GM12891 (cell line): ENCODE data around the gene GMEB2.
A peak's percentile ranks its signal among the peaks of the same experiment; 100 is the strongest.

ENCODE experiments used
- DNase-seq: peaks from one replicate; pipeline ENCODE4 v3.0.0; 2011; ENCODE audit warnings: low spot score; ENCODE audit not compliant: insufficient read length
- FAIRE-seq: peaks from 2 replicates; lab custom pipeline; 2011; peaks lifted over from hg19 to GRCh38; lab: Jason Lieb, UNC
- PAX5 ChIP-seq: IDR thresholded peaks from 2 replicates; pipeline ENCODE4 v1.6.1; 2011; ENCODE audit warnings: low read length, moderate library complexity, mild to moderate bottlenecking; ENCODE audit not compliant: insufficient read depth, severe bottlenecking
- POLR2A ChIP-seq: IDR thresholded peaks from 2 replicates; pipeline ENCODE4 v1.6.1; 2011; ENCODE audit warnings: low read depth, low read length, control low read depth
- POLR2AphosphoS5 ChIP-seq: IDR thresholded peaks from 2 replicates; pipeline ENCODE4 v1.6.1; 2011; ENCODE audit warnings: low read depth, low read length, control low read depth
- POU2F2 ChIP-seq: IDR thresholded peaks from 2 replicates; pipeline ENCODE4 v1.6.1; 2011; ENCODE audit warnings: low read depth, mild to moderate bottlenecking, control low read depth, low read length, moderate library complexity
- SPI1 ChIP-seq: IDR thresholded peaks from 2 replicates; pipeline ENCODE4 v1.6.1; 2011; ENCODE audit warnings: low read depth, low read length, control low read depth
- TAF1 ChIP-seq: IDR thresholded peaks from 2 replicates; pipeline ENCODE4 v1.6.1; 2011; ENCODE audit warnings: low read depth, low read length, control low read depth

The GMEB2 gene

GRCh38 chr20:63627129-63627750 is 339 bp upstream of the GMEB2 start:
- FAIRE-seq = peak; percentile 89
- TF ChIP-seq POLR2AphosphoS5 (peak; percentile 85), POU2F2 (peak; percentile 53; the same call in 1 of the 2 replicates), POLR2A (no peak; the same call in 1 of the 2 replicates), SPI1 (no peak), TAF1 (peak; percentile 83), PAX5 (no peak)
- peak; percentile 95 for DNase-seq

- FAIRE-seq = peak; percentile 75
- no peak for DNase-seq
Observed at GRCh38 chr20:63625771-63626423, 1.0 kb downstream of the GMEB2 start.

GRCh38 chr20:63624486-63624885 is 2.4 kb downstream of the GMEB2 start:
- no peak for TF ChIP-seq POU2F2
- TF ChIP-seq POLR2A = no peak
- TF ChIP-seq PAX5 = no peak
- TF ChIP-seq TAF1 = no peak
- no peak for TF ChIP-seq SPI1
- no peak for TF ChIP-seq POLR2AphosphoS5
- no peak for DNase-seq
- no peak for FAIRE-seq

More at GRCh38 chr20:63625771-63626423, 1.0 kb downstream of the GMEB2 start:
- TF ChIP-seq POLR2A (peak; percentile 93), PAX5 (no peak), SPI1 (no peak), POU2F2 (peak; percentile 77), POLR2AphosphoS5 (peak; percentile 85), TAF1 (0 out of 2 replicates have a peak, but pooled peaks have one; percentile 19)

GRCh38 chr20:63622732-63623131 is 4.2 kb downstream of the GMEB2 start:
- no peak for TF ChIP-seq POLR2AphosphoS5
- TF ChIP-seq TAF1 = no peak
- no peak for TF ChIP-seq SPI1
- no peak for TF ChIP-seq POLR2A
- TF ChIP-seq PAX5 = no peak
- no peak for TF ChIP-seq POU2F2
- no peak for FAIRE-seq
- no peak for DNase-seq

GRCh38 chr20:63622096-63622495 is 4.8 kb downstream of the GMEB2 start:
- FAIRE-seq (no peak), DNase-seq (no peak)
- TF ChIP-seq POLR2AphosphoS5 (no peak), TAF1 (no peak), PAX5 (no peak), SPI1 (no peak), POLR2A (no peak), POU2F2 (no peak)

- no peak for FAIRE-seq
Observed at GRCh38 chr20:63620991-63621390, 5.9 kb downstream of the GMEB2 start.

GRCh38 chr20:63619505-63619904 is 7.4 kb downstream of the GMEB2 start:
- no peak for FAIRE-seq
- no peak for DNase-seq
- TF ChIP-seq POU2F2 (no peak), TAF1 (no peak), POLR2AphosphoS5 (no peak), POLR2A (no peak), SPI1 (no peak), PAX5 (no peak)

More at GRCh38 chr20:63620991-63621390, 5.9 kb downstream of the GMEB2 start:
- TF ChIP-seq POU2F2 = no peak
- no peak for DNase-seq

GRCh38 chr20:63619086-63619485 is 7.8 kb downstream of the GMEB2 start:
- DNase-seq = no peak
- no peak for FAIRE-seq
- TF ChIP-seq PAX5 (no peak), TAF1 (no peak), SPI1 (no peak), POLR2AphosphoS5 (no peak), POU2F2 (no peak), POLR2A (no peak)

GRCh38 chr20:63618291-63618980 is 8.5 kb downstream of the GMEB2 start:
- FAIRE-seq = no peak
- no peak for DNase-seq

More at GRCh38 chr20:63618291-63618980, 8.5 kb downstream of the GMEB2 start:
- TF ChIP-seq POLR2AphosphoS5 = no peak
